ENCODE data around the gene ARHGAP15.

DNA sequence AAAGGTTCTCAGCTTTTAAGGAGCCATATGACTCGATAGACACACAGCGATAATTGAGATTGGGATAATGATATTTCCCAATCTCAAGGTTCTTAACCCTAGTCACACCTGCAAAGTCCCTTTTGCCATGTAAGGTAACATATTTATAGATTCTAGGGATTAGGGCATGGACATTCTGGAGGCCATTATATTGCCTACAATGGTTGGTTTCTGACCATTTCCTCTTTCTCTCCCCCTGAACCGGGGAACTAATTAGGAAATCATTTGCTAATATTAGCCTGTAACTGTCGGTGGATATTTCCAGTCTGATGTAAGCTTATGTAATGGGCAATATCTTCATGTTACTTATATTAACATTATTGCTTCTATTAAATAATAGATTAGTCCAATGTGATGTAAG lies 40.8 kb upstream of the ARHGAP15 start:
- TF ChIP-seq ZNF384 (IDR thresholded peaks at IDR 0.05): no peak
- TF ChIP-seq NFRKB (IDR thresholded peaks at IDR 0.05): no peak
- no peak for TF ChIP-seq SP1 (IDR thresholded peaks at IDR 0.05)
- TF ChIP-seq FOXA1 (IDR thresholded peaks at IDR 0.05): no peak
- TF ChIP-seq TARDBP (IDR thresholded peaks at IDR 0.05): no peak
- TF ChIP-seq FOXM1 (IDR thresholded peaks at IDR 0.05; ENCODE audit: borderline replicate concordance): no peak
- TF ChIP-seq HDGF (IDR thresholded peaks at IDR 0.05; ENCODE audit: borderline replicate concordance): no peak
- no peak for TF ChIP-seq PKNOX1 (IDR thresholded peaks at IDR 0.05)
- TF ChIP-seq FOXK2 (IDR thresholded peaks at IDR 0.05): no peak

Measured in HEK293T (cell line).